ENCODE results near the gene ANTXR1.

DNA sequence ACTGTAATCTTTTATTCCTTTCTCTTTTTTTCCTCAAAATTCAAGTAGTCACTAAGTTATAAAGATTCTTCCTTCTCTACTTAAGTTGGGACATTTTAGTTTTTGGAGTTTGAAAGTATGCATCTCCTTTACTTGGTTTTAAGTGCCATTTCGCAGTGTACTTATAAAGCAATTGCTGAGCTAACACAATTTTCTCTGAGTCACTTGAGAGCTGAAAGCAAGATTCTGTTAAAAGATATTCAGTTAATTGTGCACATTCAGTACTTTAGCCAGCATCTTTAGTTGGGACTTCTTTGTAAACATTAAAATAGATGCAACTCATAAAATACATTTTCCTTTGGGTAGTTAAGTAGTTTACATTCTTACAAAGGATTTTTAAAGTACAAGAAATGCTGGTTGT is 238.0 kb downstream of the ANTXR1 start:
- TF ChIP-seq, protein P1, sequence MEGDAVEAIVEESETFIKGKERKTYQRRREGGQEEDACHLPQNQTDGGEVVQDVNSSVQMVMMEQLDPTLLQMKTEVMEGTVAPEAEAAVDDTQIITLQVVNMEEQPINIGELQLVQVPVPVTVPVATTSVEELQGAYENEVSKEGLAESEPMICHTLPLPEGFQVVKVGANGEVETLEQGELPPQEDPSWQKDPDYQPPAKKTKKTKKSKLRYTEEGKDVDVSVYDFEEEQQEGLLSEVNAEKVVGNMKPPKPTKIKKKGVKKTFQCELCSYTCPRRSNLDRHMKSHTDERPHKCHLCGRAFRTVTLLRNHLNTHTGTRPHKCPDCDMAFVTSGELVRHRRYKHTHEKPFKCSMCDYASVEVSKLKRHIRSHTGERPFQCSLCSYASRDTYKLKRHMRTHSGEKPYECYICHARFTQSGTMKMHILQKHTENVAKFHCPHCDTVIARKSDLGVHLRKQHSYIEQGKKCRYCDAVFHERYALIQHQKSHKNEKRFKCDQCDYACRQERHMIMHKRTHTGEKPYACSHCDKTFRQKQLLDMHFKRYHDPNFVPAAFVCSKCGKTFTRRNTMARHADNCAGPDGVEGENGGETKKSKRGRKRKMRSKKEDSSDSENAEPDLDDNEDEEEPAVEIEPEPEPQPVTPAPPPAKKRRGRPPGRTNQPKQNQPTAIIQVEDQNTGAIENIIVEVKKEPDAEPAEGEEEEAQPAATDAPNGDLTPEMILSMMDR (IDR thresholded peaks at IDR 0.05; ENCODE audit: low read depth, low read length): no peak
- no peak for TF ChIP-seq EZH2phosphoT487 (IDR thresholded peaks at IDR 0.05; ENCODE audit: low read depth)
